Germinal center (tissue), 1 donor: ENCODE results near the gene LIMK1.
"Not testable (repeated sequence)": the region's sequence is repeated elsewhere in the genome, so short reads cannot be mapped to it uniquely, and the experiment has no call there.

Experiments used
- DNase-seq: peaks from one replicate; pipeline ENCODE4 v3.0.0; 2012; ENCODE audit warnings: mixed read lengths, low spot score

The LIMK1 gene

DNA sequence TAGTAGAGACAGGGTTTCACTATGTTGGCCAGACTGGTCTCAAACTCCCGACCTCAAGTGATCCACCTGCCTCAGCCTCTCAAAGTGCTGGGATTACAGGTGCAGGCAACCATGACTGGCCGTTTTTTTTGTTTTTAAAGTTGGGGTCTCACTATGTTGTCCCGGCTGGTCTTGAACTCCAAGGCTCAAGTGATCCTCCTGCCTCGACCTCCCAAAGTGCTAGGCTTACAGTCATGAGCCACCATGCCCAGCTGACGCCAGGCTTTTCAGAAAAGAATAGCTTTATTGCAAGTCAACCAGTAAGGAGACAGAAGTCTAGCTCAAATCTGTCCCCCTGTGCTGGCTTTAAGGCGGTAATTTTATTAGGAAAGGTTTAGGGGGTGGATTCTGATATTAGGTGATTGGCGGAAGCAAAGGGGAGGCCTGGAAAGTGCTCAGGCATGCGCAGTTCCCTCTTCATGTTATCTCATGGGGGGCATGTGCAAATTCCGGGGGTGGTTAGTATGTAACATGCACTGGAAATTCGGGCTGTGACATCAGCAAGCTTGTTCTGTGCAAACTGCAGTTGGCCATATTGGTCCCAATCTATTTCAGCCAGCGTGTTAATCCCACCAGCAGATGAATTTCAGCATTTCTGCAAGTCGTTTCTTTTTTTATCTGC lies 42.7 kb downstream of the LIMK1 start:
- no peak for DNase-seq

- no peak for DNase-seq
Measured at GRCh38 chr7:74129887-74130286, 46.3 kb downstream of the LIMK1 start.

GRCh38 chr7:74130518-74130917 lies 46.9 kb downstream of the LIMK1 start:
- no peak for DNase-seq

GRCh38 chr7:74134117-74134620 lies 50.6 kb downstream of the LIMK1 start:
- no peak for DNase-seq

- no peak for DNase-seq
Measured at GRCh38 chr7:74138334-74138867, 54.8 kb downstream of the LIMK1 start.

GRCh38 chr7:74138945-74139843 lies 55.6 kb downstream of the LIMK1 start:
- DNase-seq, result no peak

- DNase-seq, result no peak
Measured at GRCh38 chr7:74141705-74142104, 58.1 kb downstream of the LIMK1 start.

DNA sequence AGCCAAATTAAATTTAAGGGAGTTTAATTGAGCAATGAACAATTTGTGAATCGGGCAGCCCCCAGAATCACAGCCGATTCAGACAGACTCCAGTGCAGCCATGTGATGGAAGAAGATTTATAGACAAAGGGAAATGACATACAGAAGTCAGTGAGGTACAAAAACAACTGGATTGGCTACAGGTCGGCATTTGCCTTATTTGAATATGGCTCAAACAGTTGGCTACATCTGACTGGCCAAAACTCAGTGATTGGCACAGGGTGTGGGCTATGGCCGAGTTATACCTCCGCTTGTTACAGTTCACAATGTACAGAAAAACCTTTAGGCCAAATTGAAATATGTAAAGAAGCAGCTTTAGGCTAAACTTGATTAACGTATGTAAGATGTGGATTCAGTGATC lies 59.8 kb downstream of the LIMK1 start:
- DNase-seq, result no peak

DNA sequence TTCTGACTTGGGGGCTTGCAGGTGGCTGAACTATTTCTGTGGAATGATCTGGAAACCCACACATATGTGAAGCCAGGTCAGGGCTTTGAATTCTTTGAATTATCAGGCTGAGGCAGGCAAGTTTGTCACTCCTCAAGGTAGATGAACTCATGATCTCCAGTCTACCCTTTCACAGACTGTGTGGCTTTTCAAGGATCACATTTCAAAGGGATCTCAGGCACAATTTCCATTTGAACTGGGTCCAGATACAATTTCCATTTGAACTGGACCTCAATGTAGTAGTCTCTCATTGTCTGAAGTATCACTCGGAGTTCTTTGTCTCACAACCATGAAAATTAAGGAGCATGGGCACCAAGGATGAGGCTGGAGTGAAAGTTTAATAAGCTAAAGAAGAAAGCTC lies 64.9 kb downstream of the LIMK1 start:
- no peak for DNase-seq

- no peak for DNase-seq
Measured at GRCh38 chr7:74149071-74149470, 65.5 kb downstream of the LIMK1 start.

DNA sequence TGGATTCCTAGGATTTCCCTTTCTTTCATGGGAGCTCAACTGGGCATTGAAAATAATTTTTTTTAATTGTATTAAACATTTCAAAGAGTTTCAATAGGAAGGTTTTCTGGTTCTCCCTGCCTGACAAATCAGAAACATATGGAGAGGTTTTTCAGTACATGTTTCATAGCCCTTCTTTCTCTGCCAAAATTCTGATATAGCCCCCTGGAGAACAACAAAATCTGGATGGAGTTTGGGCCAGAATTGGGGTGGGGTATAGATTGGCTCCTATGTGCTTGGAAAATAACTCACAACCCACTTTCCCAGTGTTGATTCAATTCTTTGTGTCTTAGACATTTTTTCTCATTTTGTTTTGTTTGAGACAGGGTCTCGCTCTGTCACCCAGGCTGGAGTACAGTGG lies 66.0 kb downstream of the LIMK1 start:
- no peak for DNase-seq

GRCh38 chr7:74153736-74154135 lies 70.1 kb downstream of the LIMK1 start:
- no peak for DNase-seq

DNA sequence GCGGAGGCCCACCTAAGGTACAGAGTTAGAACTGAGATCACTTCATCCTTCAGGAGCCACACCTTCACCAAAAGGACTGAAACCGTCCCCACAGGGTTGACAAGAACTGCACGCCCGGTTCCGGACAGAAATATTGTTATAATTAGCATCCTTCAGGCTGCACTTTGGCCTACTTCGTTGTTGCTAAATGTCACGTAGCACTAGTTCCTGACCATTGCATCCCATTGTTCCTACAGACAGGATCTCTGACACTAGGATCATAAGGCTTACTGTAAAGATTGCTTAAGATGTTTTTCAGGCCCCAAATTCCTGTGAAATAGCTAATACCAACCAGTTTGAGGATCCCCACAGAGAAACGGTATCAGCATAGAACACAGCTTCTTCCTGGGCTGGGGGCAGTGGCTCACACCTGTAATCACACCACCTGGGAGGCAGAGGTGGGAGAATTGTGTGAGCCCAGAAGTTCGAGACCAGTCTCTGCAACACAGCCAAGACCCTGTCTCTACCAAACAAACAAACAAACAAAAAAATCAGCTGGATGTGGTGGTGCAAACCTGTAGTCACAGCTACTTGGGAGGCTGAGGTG lies 72.3 kb downstream of the LIMK1 start:
- no peak for DNase-seq

- no peak for DNase-seq
Measured at GRCh38 chr7:74157605-74158004, 74.0 kb downstream of the LIMK1 start.

- DNase-seq, result no peak
Measured at GRCh38 chr7:74164985-74165456, 81.4 kb downstream of the LIMK1 start.

GRCh38 chr7:74165867-74166593 lies 82.4 kb downstream of the LIMK1 start:
- no peak for DNase-seq

DNA sequence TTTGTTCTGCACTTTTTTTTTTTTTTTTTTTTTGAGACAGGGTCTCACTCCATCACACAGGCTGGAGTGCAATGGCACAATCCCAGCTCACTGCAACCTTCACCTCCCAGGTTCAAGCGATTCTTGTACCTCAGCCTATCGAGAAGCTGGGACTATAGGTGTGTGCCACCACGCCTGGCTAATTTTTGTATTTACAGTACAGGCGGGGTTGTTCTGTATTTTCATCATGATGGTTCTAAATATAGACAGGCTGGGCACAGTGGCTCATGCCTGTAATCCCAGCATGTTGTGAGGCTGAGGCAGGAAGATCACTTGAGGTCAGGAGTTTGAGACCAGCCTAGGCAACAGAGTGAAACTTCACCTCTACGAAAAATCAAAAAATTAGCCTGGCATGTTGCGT lies 83.7 kb downstream of the LIMK1 start:
- not testable (repeated sequence) for DNase-seq
